ENCODE results near the gene GDI1. TPM values are rescaled to one million over a fixed set of nuclear protein-coding genes. Genes with fewer than 3 reads are reported as not detected.

Gene GDI1
- total and polyA plus RNA-seq, 2 of the 4 experiments (the other 2 are of a cell fraction) = 113 to 291 TPM

DNA sequence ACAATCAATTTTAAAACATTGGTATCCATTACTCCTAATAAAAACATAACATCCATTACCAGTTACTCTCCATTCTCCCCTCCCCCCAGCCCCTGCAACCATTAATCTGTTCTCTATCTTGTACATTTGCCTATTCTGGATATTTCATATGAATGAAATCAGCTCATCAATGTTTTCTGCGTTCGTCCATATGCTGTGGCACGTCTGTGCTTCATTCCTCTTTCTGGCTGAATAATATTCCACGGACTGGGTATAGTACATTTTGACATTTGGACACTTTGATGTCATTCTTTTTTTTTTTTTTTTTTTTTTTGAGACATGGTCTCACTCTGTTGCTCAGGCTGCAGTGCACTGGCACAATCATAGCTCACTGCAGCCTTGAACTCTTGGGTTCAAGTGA, 33.1 kb upstream of the GDI1 start:
- no peak overlapping the region for H3K4me2 ChIP-seq (ENCODE audit: low read depth, low read length)
- no peak for TF ChIP-seq MXI1 (IDR thresholded peaks at IDR 0.05; ENCODE audit: borderline replicate concordance, low read depth, low read length)
- TF ChIP-seq BHLHE40 (IDR thresholded peaks at IDR 0.05; ENCODE audit: low read depth, low read length) = no peak
- TF ChIP-seq, protein P1, sequence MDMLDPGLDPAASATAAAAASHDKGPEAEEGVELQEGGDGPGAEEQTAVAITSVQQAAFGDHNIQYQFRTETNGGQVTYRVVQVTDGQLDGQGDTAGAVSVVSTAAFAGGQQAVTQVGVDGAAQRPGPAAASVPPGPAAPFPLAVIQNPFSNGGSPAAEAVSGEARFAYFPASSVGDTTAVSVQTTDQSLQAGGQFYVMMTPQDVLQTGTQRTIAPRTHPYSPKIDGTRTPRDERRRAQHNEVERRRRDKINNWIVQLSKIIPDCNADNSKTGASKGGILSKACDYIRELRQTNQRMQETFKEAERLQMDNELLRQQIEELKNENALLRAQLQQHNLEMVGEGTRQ (IDR thresholded peaks at IDR 0.05; ENCODE audit: low read depth, low read length) = no peak
- no peak for TF ChIP-seq FOS (IDR thresholded peaks at IDR 0.05; ENCODE audit: low read depth, low read length)
- no peak for TF ChIP-seq CEBPB (IDR thresholded peaks at IDR 0.05; ENCODE audit: low read depth, low read length)
- no peak for TF ChIP-seq NFE2L2 (IDR thresholded peaks at IDR 0.05; ENCODE audit: low read depth, low read length)
- TF ChIP-seq RFX5 (IDR thresholded peaks at IDR 0.05; ENCODE audit: low read depth, low read length) = no peak
- no peak for TF ChIP-seq SMC3 (IDR thresholded peaks at IDR 0.05; ENCODE audit: low read depth, low read length)
- TF ChIP-seq MAZ (IDR thresholded peaks at IDR 0.05; ENCODE audit: borderline replicate concordance, low read depth, low read length) = no peak
- TF ChIP-seq, protein P2, sequence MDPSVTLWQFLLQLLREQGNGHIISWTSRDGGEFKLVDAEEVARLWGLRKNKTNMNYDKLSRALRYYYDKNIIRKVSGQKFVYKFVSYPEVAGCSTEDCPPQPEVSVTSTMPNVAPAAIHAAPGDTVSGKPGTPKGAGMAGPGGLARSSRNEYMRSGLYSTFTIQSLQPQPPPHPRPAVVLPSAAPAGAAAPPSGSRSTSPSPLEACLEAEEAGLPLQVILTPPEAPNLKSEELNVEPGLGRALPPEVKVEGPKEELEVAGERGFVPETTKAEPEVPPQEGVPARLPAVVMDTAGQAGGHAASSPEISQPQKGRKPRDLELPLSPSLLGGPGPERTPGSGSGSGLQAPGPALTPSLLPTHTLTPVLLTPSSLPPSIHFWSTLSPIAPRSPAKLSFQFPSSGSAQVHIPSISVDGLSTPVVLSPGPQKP (IDR thresholded peaks at IDR 0.05; ENCODE audit: borderline replicate concordance, low read depth, low read length) = no peak
- TF ChIP-seq POLR2A (IDR thresholded peaks at IDR 0.05; ENCODE audit: low read depth, low read length) = no peak
- TF ChIP-seq MAFK (IDR thresholded peaks at IDR 0.05; ENCODE audit: low read depth, low read length) = no peak
- TF ChIP-seq, protein P3, sequence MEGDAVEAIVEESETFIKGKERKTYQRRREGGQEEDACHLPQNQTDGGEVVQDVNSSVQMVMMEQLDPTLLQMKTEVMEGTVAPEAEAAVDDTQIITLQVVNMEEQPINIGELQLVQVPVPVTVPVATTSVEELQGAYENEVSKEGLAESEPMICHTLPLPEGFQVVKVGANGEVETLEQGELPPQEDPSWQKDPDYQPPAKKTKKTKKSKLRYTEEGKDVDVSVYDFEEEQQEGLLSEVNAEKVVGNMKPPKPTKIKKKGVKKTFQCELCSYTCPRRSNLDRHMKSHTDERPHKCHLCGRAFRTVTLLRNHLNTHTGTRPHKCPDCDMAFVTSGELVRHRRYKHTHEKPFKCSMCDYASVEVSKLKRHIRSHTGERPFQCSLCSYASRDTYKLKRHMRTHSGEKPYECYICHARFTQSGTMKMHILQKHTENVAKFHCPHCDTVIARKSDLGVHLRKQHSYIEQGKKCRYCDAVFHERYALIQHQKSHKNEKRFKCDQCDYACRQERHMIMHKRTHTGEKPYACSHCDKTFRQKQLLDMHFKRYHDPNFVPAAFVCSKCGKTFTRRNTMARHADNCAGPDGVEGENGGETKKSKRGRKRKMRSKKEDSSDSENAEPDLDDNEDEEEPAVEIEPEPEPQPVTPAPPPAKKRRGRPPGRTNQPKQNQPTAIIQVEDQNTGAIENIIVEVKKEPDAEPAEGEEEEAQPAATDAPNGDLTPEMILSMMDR (conservative IDR thresholded peaks at IDR 0.05; ENCODE audit: low read depth, low read length) = no peak
- no peak for TF ChIP-seq RCOR1 (IDR thresholded peaks at IDR 0.05; ENCODE audit: insufficient replicate concordance, low read length)
- TF ChIP-seq CHD1 (IDR thresholded peaks at IDR 0.05; ENCODE audit: low read depth, low read length) = no peak
- TF ChIP-seq RAD21 (IDR thresholded peaks at IDR 0.05; ENCODE audit: low read length) = no peak
- H2BK15ac ChIP-seq (ENCODE audit: low read depth, low read length) = no peak overlapping the region
- dilution Hi-C loops (cut with HindIII; ENCODE audit: low sequenced_read_pairs, unreplicated experiment) = no loop called here
- no peak overlapping the region for H4K5ac ChIP-seq (ENCODE audit: low read depth, low read length)
- H3K23ac ChIP-seq (ENCODE audit: low read depth, low read length) = no peak overlapping the region
- WGBS, 2 experiments (ENCODE audit: extremely low coverage in 2 of 2, insufficient read length in 1 of 2) = no CpG with 5 or more reads among the region's 4 CpGs
- H3K14ac ChIP-seq (replicated peaks; ENCODE audit: low read depth, low read length) = no peak overlapping the region
- H2AFZ ChIP-seq (replicated peaks; ENCODE audit: low read length, poor library complexity) = no peak overlapping the region
- H3K56ac ChIP-seq (ENCODE audit: extremely low read depth, insufficient read depth, low read length) = no peak overlapping the region
- H3K27me3 ChIP-seq (ENCODE audit: control insufficient read depth, insufficient read depth, low read length) = no peaks in the 10 kb centered on the region
- H2AK9ac ChIP-seq (replicated peaks; ENCODE audit: low read depth, low read length, poor library complexity) = no peak overlapping the region
- H3K9ac ChIP-seq (ENCODE audit: low read depth, low read length) = no peak overlapping the region
- no peak overlapping the region for H2BK5ac ChIP-seq (ENCODE audit: low read depth, low read length, poor library complexity, severe bottlenecking)
- intact Hi-C loops (cut with micrococcal nuclease) = no loop called here
- H3K9me1 ChIP-seq (ENCODE audit: insufficient read depth, low read length) = no peaks in the 10 kb centered on the region
- no peak overlapping the region for H2BK120ac ChIP-seq (ENCODE audit: low read depth, low read length)
- H3K36me3 ChIP-seq (ENCODE audit: control insufficient read depth, insufficient read depth, low read length) = peaks cover 21% of the 10 kb centered on the region
- ATAC-seq (ENCODE audit: low read depth) (no peak), DNase-seq (no peak)
- no TSS peak for BruUV-seq (replicated peaks)
- no peak overlapping the region for H2AK5ac ChIP-seq (ENCODE audit: low read depth, low read length)
- H3K4me3 ChIP-seq (ENCODE audit: insufficient read depth, low read depth, low read length) = no peak overlapping the region
- no peak overlapping the region for H3K18ac ChIP-seq (ENCODE audit: low read depth, low read length)
- CTCF ChIA-PET = no interaction called here
- H4K8ac ChIP-seq (ENCODE audit: low read depth in 2 of 2, low read length in 2 of 2) = no peak overlapping the region
- peaks cover 37% of the 10 kb centered on the region for H4K20me1 ChIP-seq (ENCODE audit: insufficient read depth, low read length)
- H2BK20ac ChIP-seq (ENCODE audit: low read depth, low read length) = no peak overlapping the region
- in situ Hi-C loops (cut with MboI; ENCODE audit: low sequenced_read_pairs) = no loop called here
- no peak overlapping the region for H4K91ac ChIP-seq (ENCODE audit: insufficient read depth, low read depth, low read length)
- H3K27ac ChIP-seq (ENCODE audit: insufficient read depth, low read length) = no peak overlapping the region
- H3K79me1 ChIP-seq (ENCODE audit: low read depth in 1 of 2, low read length in 2 of 2) = peaks cover 11 to 27% of the 10 kb centered on the region in 2 experiments
- H3K4me1 ChIP-seq (ENCODE audit: control insufficient read depth, insufficient read depth, low read length) = peaks cover 5% of the 10 kb centered on the region
- POLR2A ChIA-PET (ENCODE audit: unreplicated experiment) = no interaction called here
- no peak overlapping the region for H3K4ac ChIP-seq (ENCODE audit: low read depth, low read length)
- H3K9me3 ChIP-seq (ENCODE audit: control insufficient read depth, insufficient read depth, low read length) = no peaks in the 10 kb centered on the region
